Brain microvascular endothelial cell (primary cell): ENCODE measurements around the gene SEMA3F.

Source experiments
- DNase-seq: peaks from one replicate; pipeline ENCODE4 v3.0.0-alpha.2; 2020
- H3K27ac ChIP-seq: fragments of 250-450 bp; sonication (Bioruptor Pico); 2 replicates; pipeline ENCODE4 v1.5.1; 2020; ENCODE audit warnings: mild to moderate bottlenecking, moderate library complexity
- H3K27me3 ChIP-seq: fragments of 250-450 bp; sonication (Bioruptor Pico); replicated peaks from 2 replicates; pipeline ENCODE4 v1.5.1; 2020; ENCODE audit warnings: mild to moderate bottlenecking
- H3K36me3 ChIP-seq: fragments of 250-450 bp; sonication (Bioruptor Pico); replicated peaks from 2 replicates; pipeline ENCODE4 v1.5.1; 2020; ENCODE audit warnings: mild to moderate bottlenecking
- H3K4me3 ChIP-seq: 2 replicates; pipeline ENCODE4 v1.5.1; 2011; ENCODE audit warnings: low read depth, mild to moderate bottlenecking, control low read depth, low read length, moderate library complexity
- in situ Hi-C: cut with HindIII; loops from 2 replicates; pipeline ENCODE4 v1.10.0; 2017; ENCODE audit warnings: low sequenced_read_pairs, low pct_ligation_motif_present
- TF ChIP-seq, protein P1 (sequence below): IDR thresholded peaks from 2 replicates; pipeline ENCODE4 v1.5.1; 2011; ENCODE audit warnings: low read depth, mild to moderate bottlenecking, moderate library complexity, low read length, control low read depth, inconsistent platforms; ENCODE audit errors: missing control alignments

SEMA3F gene

DNA sequence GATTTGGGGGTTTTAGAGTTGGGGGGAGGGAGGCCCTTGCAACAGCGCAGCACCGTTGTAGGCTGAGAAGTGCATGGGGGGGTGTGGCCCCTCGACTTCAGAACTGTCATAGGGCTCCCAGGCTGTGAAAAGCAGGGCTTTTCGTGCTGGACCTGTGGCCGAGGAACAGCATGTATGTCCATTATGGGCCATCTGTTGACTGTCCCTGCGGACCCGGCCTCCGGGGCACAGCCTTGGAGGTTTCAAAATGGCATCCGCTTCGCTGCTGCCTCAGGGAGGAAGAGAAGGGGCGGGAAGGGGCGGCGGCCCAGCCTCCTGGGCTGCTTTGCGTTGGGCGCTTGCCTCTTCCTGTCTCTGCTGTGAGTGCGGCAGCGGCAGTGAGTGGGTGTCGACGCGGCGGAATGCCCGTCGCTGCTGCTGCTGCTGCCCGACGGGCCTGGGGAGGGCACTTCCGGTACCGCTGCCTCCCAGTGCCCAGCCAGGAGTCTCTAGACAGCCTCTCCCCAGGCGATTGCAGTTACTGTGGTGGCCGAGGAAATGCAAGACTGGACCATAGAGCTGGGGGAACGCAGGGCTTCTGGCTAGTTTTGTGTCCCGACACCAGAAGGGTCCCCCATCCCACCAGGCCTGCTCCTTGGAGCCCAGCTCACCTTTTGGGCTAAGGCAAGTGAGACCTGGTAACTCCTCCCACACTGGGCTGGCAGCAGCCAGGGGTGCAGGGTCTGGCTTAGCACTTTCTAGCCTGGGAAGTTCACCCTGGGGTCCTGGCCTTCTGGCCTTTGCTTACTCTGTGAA, 82.8 kb downstream of the SEMA3F start:
- in situ Hi-C loops = no loop called here

DNA sequence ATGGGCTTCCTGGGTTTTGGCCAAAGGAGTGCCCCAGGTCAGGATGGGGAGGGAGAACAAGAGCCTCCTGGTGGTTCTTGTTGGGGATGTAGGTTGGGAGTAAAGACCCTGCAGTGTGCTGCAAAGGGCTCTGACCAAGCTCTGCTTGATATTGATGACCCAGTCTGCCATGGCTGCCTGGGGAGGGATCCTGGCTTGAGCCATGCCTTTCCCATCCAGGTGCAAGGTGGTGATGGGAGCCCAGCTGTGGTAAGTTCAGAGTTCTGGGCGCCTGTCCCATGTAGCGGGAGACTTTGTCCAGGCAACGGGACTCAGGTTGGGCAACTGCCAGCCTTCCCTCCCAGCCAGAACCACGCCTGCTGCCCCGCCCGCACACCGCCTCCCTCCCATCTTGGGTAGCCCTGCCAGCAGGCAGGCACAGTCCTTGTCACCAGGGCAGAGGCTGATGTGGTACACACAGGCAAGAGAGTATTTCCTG, 83.5 kb downstream of the SEMA3F start:
- TF ChIP-seq, protein P1, sequence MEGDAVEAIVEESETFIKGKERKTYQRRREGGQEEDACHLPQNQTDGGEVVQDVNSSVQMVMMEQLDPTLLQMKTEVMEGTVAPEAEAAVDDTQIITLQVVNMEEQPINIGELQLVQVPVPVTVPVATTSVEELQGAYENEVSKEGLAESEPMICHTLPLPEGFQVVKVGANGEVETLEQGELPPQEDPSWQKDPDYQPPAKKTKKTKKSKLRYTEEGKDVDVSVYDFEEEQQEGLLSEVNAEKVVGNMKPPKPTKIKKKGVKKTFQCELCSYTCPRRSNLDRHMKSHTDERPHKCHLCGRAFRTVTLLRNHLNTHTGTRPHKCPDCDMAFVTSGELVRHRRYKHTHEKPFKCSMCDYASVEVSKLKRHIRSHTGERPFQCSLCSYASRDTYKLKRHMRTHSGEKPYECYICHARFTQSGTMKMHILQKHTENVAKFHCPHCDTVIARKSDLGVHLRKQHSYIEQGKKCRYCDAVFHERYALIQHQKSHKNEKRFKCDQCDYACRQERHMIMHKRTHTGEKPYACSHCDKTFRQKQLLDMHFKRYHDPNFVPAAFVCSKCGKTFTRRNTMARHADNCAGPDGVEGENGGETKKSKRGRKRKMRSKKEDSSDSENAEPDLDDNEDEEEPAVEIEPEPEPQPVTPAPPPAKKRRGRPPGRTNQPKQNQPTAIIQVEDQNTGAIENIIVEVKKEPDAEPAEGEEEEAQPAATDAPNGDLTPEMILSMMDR = peak; percentile 15
- Histone ChIP-seq H3K27me3 (no peaks in the 10 kb centered on the region), H3K36me3 (no peaks in the 10 kb centered on the region), H3K27ac (peak overlapping the region; percentile 17), H3K4me3 (peak overlapping the region; percentile 90)
- in situ Hi-C loops = no loop called here
- DNase-seq = no peak

More for the DNA sequence above, 82.8 kb downstream of the SEMA3F start:
- no peaks in the 10 kb centered on the region for H3K36me3 ChIP-seq
- H3K27ac ChIP-seq = peak overlapping the region; percentile 17
- no peaks in the 10 kb centered on the region for H3K27me3 ChIP-seq
- TF ChIP-seq, protein P1 = no peak
- peak overlapping the region; percentile 90 for H3K4me3 ChIP-seq
- DNase-seq = peak; percentile 70
